GM18508 (cell line): ENCODE results near the gene COG3.

Experiments used
- ATAC-seq: cut with Tn5 transposase; IDR thresholded peaks from one replicate; pipeline ENCODE4 v1.9.1; 2021; ENCODE audit warnings: moderate number of reproducible peaks; ENCODE audit not compliant: insufficient read depth, unreplicated experiment

The COG3 gene

GRCh38 chr13:45445053-45445452, 19.7 kb upstream of the COG3 start:
- no peak for ATAC-seq

- ATAC-seq: no peak
These were observed 18.6 kb upstream of the COG3 start for GRCh38 chr13:45446181-45446580.

GRCh38 chr13:45447050-45447661, 17.6 kb upstream of the COG3 start:
- no peak for ATAC-seq

GRCh38 chr13:45448965-45449559, 15.7 kb upstream of the COG3 start:
- ATAC-seq: no peak

- ATAC-seq: no peak
These were observed 13.5 kb upstream of the COG3 start for GRCh38 chr13:45451282-45451681.

GRCh38 chr13:45454204-45454603, 10.5 kb upstream of the COG3 start:
- ATAC-seq: no peak

- no peak for ATAC-seq
These were observed 8.4 kb upstream of the COG3 start for GRCh38 chr13:45456196-45456972.

GRCh38 chr13:45464141-45464686, 525 bp upstream of the COG3 start:
- ATAC-seq: no peak

- no peak for ATAC-seq
These were observed 1.6 kb downstream of the COG3 start for GRCh38 chr13:45466359-45466758.

- no peak for ATAC-seq
These were observed 3.9 kb downstream of the COG3 start for GRCh38 chr13:45468635-45469034.

GRCh38 chr13:45472171-45472705, 7.5 kb downstream of the COG3 start:
- ATAC-seq: no peak

GRCh38 chr13:45473627-45474026, 8.9 kb downstream of the COG3 start:
- ATAC-seq: no peak

GRCh38 chr13:45474584-45475454, 10.1 kb downstream of the COG3 start:
- no peak for ATAC-seq

- ATAC-seq: no peak
These were observed 14.9 kb downstream of the COG3 start for GRCh38 chr13:45479661-45480060.

- ATAC-seq: no peak
These were observed 16.9 kb downstream of the COG3 start for GRCh38 chr13:45481688-45482087.

GRCh38 chr13:45482571-45483173, 17.9 kb downstream of the COG3 start:
- no peak for ATAC-seq

- no peak for ATAC-seq
These were observed 22.9 kb downstream of the COG3 start for GRCh38 chr13:45487604-45488003.

- no peak for ATAC-seq
These were observed 25.3 kb downstream of the COG3 start for GRCh38 chr13:45490068-45490467.

- no peak for ATAC-seq
These were observed 27.8 kb downstream of the COG3 start for GRCh38 chr13:45492538-45492937.

GRCh38 chr13:45496942-45497341, 32.2 kb downstream of the COG3 start:
- no peak for ATAC-seq
